ENCODE results near the gene TKT.
A peak's percentile ranks its signal among the peaks of the same experiment; 100 is the strongest.

Gene TKT

GRCh38 chr3:53240989-53241972 is 14.5 kb downstream of the TKT start:
- no peak for DNase-seq (ENCODE audit: low read depth)

- DNase-seq (ENCODE audit: low read depth) = no peak
Measured at GRCh38 chr3:53239800-53240199, 16.0 kb downstream of the TKT start.

- no peak for DNase-seq (ENCODE audit: low read depth)
Measured at GRCh38 chr3:53238886-53239285, 16.9 kb downstream of the TKT start.

GRCh38 chr3:53238051-53238850 is 17.6 kb downstream of the TKT start:
- no peak for DNase-seq (ENCODE audit: low read depth)

- DNase-seq (ENCODE audit: low read depth) = peak; percentile 76
Measured at GRCh38 chr3:53236112-53236841, 19.5 kb downstream of the TKT start.

GRCh38 chr3:53235545-53235944 is 20.3 kb downstream of the TKT start:
- DNase-seq (ENCODE audit: low read depth) = no peak

GRCh38 chr3:53234841-53235232 is 21.0 kb downstream of the TKT start:
- DNase-seq (ENCODE audit: low read depth) = no peak

GRCh38 chr3:53234130-53234840 is 21.5 kb downstream of the TKT start:
- no peak for DNase-seq (ENCODE audit: low read depth)

GRCh38 chr3:53232641-53233377 is 23.0 kb downstream of the TKT start:
- DNase-seq (ENCODE audit: low read depth) = no peak

GRCh38 chr3:53231532-53232511 is 24.0 kb downstream of the TKT start:
- DNase-seq (ENCODE audit: low read depth) = no peak

- no peak for DNase-seq (ENCODE audit: low read depth)
Measured at GRCh38 chr3:53230789-53231188, 25.0 kb downstream of the TKT start.

- no peak for DNase-seq (ENCODE audit: low read depth)
Measured at GRCh38 chr3:53230041-53230621, 25.7 kb downstream of the TKT start.

- DNase-seq (ENCODE audit: low read depth) = no peak
Measured at GRCh38 chr3:53229606-53230005, 26.2 kb downstream of the TKT start.

- DNase-seq (ENCODE audit: low read depth) = no peak
Measured at GRCh38 chr3:53229171-53229570, 26.7 kb downstream of the TKT start.

GRCh38 chr3:53227993-53228885 is 27.6 kb downstream of the TKT start:
- DNase-seq (ENCODE audit: low read depth) = no peak

- no peak for DNase-seq (ENCODE audit: low read depth)
Measured at GRCh38 chr3:53226841-53227407, 28.9 kb downstream of the TKT start.

GRCh38 chr3:53226142-53226840 is 29.5 kb downstream of the TKT start:
- DNase-seq (ENCODE audit: low read depth) = no peak
